ENCODE measurements around the gene LRRC57. TPM values are rescaled to one million over a fixed set of nuclear protein-coding genes. Genes with fewer than 3 reads are reported as not detected.
A peak's percentile ranks its signal among the peaks of the same experiment; 100 is the strongest.

The LRRC57 gene
- 8.6 and 10.3 TPM in 2 replicates for total RNA-seq (2014; rRNA removed; shearing (Covaris generic))

DNA sequence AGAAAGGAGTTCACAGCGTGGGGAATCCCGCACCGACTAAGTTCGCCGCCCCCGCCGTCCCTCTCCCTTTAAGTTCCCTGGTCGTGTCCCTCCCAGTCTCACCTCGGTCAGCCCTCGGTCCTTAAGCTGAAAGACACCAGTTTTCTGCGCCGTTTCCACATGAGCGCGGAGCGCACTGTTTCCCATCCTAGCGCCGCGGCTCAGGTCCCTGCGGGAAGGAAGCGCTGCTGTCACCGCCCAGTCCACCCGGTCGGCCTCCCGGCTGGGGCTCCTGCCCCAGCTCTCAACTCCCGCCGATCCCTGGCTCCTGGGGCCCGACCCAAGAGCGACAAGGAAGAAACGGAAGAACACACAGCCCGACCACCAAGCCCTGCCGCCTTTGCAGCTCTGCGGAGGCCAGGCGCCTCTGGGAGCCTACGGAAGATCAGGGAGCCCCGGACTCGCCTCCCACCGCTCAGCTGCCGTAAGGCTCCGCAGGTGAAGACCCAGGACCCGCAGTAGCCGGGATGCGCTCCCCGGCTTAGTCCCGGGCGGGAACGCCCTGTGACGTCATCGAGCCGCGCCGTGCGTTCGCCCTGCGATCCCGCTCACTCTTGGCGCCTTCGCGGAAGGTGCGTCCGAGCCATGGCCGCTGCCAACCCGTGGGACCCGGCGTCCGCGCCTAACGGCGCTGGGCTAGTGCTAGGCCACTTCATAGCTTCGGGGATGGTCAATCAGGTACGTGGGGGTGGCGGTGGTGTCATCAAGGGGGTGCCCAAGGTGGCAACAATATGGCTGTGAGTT is at the start of gene LRRC57, which contains the start of gene HAUS2:
Gene LRRC57, minus strand, starts transcription at position 545 of the 783 bp plus-strand sequence. Its CDS starts 359 bp downstream, at position 186.
Gene HAUS2, plus strand, starts transcription at position 590 of the 783 bp plus-strand sequence. Its CDS starts 35 bp downstream, at position 625.
- peaks cover 3% of the 10 kb centered on the region for H3K36me3 ChIP-seq (replicated peaks; ENCODE audit: control insufficient read depth, insufficient read depth, low read length)
- H3K27me3 ChIP-seq (ENCODE audit: control insufficient read depth, insufficient read depth, low read length), result no peaks in the 10 kb centered on the region
- peak; percentile 95 for DNase-seq
- H3K4me3 ChIP-seq (ENCODE audit: insufficient read depth, low read depth, low read length), result peak within 1 kb of the TSS; percentile 88

DNA sequence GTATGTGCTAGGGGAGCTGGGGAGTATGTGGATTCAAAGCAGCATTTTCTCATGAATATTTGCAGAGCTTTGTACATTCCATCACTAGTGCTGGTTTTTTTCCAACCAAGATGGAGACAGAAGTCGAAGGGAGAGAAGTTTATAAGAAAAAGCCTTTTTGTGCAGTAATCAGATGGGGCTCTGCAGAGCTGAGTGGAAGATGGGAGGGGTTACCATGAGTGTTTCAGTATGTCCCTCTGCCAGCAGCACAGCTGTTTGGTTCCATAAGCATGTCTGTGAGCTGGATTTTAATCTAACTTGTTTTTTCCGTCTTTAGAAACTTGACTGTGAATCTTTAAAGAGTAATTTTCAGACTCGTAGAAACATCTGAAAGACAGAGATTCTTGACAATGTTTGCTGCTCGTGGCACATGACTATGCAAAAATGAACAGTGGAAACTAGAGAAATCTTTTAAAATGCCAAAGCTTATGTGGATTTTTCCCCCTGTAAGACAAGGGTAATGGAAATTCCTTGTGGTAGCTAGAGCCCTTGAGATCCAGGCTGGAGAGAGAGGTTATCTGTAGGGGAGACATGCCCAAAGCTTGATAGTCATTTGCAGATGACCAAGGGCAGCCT is 47.1 kb upstream of the LRRC57 start:
- no peak for DNase-seq
- no peaks in the 10 kb centered on the region for H3K27me3 ChIP-seq (ENCODE audit: control insufficient read depth, insufficient read depth, low read length)
- H3K4me3 ChIP-seq (ENCODE audit: insufficient read depth, low read depth, low read length), result no peak overlapping the region
- no peaks in the 10 kb centered on the region for H3K36me3 ChIP-seq (replicated peaks; ENCODE audit: control insufficient read depth, insufficient read depth, low read length)

DNA sequence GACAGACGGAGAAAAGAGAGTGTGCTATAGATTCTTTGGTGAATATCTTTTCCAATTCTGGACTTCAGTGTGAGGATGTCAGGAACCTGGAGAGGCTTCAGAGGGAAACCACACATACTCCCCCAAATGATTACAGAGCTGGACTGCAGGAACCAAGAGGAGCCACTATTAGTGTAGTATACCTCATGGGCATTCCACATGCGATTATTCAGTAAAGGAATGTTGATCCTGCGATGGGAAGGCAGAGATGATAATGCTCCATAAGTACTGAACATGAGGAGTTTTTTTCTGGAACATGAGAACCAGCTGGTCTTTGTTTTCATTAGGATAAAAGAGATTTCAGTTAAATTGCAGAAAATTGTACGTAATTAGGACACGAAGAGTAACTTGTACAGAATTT is 45.5 kb upstream of the LRRC57 start:
- H3K4me3 ChIP-seq (ENCODE audit: insufficient read depth, low read depth, low read length), result no peak overlapping the region
- no peaks in the 10 kb centered on the region for H3K36me3 ChIP-seq (replicated peaks; ENCODE audit: control insufficient read depth, insufficient read depth, low read length)
- no peaks in the 10 kb centered on the region for H3K27me3 ChIP-seq (ENCODE audit: control insufficient read depth, insufficient read depth, low read length)
- no peak for DNase-seq

DNA sequence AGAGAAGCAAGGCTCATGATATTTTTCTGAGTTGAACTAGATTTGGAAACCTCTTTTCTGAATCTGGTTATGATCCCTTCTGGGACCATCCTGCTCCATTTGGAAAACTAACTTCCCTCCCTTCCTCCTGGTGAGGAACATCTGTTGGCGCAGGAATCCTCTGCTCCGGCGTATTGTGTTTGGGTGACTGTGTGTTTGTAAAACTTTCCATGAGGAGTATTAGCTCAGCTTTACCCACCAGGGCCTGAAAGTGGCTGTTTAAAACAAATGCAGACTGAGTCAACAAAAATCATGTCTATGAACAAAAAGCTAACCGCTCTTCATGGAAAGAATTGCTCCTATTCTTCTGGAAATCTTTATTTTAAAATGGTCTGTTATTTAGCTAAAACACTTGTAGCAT is 44.5 kb upstream of the LRRC57 start:
- Histone ChIP-seq H3K27me3 (ENCODE audit: control insufficient read depth, insufficient read depth, low read length) (no peaks in the 10 kb centered on the region), H3K4me3 (ENCODE audit: insufficient read depth, low read depth, low read length) (no peak overlapping the region), H3K36me3 (replicated peaks; ENCODE audit: control insufficient read depth, insufficient read depth, low read length) (no peaks in the 10 kb centered on the region)
- no peak for DNase-seq

DNA sequence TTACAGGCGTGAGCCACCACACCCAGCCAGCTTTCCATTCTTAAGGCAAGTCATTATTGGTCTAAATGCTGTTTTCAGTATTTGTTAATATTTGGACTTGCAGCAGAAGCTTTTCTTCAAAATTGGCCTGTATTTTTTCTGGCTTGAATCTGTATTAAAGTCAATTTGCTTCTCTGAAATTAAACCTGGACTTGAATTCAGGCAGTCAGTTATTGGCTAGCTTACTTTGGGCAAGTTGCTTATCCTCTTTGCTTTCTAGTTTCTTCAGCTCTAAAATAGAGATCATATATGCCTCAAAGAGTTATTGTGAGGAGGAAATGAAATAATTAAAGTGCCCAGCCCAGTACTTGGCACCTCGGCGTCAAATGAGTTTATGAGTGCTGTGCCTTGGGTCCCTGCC is 44.1 kb upstream of the LRRC57 start:
- Histone ChIP-seq H3K36me3 (replicated peaks; ENCODE audit: control insufficient read depth, insufficient read depth, low read length) (no peaks in the 10 kb centered on the region), H3K27me3 (ENCODE audit: control insufficient read depth, insufficient read depth, low read length) (no peaks in the 10 kb centered on the region), H3K4me3 (ENCODE audit: insufficient read depth, low read depth, low read length) (no peak overlapping the region)
- DNase-seq, result no peak

DNA sequence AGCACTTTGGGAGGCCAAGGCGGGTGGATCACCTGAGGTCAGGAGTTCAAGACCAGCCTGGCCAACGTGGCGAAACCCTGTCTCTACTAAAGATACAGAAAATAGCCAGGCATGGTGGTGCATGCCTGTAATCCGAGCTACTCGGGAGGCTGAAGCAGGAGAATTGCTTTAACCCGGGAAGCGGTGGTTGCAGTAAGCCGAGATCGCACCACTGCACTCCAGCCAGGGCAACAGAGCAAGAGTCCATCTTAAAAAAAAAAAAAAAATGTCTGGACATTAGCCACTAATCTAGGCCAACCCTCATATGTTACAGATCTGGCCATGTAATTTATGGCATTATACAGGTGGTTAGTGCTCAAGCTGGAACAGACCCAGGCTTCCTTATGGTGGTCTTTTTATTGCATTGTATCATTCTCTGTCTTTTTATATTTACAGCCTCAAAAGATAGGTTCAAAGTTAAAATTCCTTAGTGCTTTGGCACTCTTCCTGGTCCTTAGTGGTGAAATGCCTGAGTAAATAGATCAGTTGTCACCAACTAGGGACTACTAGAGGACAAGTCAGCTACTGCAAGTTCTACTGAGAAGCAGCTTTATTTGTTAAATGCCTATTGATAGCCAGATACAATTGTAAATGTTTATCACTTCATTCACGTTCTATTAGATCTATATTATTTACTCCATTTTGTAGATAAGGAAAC is 42.8 kb upstream of the LRRC57 start:
- H3K27me3 ChIP-seq (ENCODE audit: control insufficient read depth, insufficient read depth, low read length), result no peaks in the 10 kb centered on the region
- peak; percentile 40 for DNase-seq
- H3K4me3 ChIP-seq (ENCODE audit: insufficient read depth, low read depth, low read length), result no peak overlapping the region
- H3K36me3 ChIP-seq (replicated peaks; ENCODE audit: control insufficient read depth, insufficient read depth, low read length), result no peaks in the 10 kb centered on the region

DNA sequence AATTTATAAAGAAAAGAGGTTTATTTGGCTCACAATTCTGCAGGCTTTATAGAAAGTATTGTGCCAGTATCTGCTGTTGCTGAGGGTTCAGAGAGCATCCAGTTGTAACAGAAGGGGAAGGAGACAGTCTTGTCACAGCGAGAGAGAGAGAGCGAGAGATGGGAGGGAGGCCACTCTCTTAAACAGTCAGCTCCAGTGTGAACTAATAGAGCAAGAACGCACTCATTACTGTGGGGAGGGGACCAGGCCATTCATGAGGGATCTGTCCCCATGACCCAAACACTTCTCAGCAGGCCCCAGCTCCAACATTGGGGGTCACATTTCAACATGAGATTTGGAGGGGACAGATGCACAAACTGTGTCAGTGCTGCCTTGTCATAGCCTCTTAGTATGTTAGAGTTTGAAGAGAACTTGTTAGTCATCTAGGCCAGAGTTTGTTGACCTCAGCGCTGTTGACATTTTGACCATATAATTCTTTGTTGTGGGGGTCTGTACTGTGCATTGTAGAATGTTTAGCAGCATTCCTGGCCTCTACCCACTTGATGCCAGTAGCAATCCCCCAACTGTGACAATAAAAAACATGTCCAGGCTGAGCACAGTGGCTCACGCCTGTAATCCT is 42.1 kb upstream of the LRRC57 start:
- no peaks in the 10 kb centered on the region for H3K27me3 ChIP-seq (ENCODE audit: control insufficient read depth, insufficient read depth, low read length)
- DNase-seq, result no peak
- no peaks in the 10 kb centered on the region for H3K36me3 ChIP-seq (replicated peaks; ENCODE audit: control insufficient read depth, insufficient read depth, low read length)
- no peak overlapping the region for H3K4me3 ChIP-seq (ENCODE audit: insufficient read depth, low read depth, low read length)

DNA sequence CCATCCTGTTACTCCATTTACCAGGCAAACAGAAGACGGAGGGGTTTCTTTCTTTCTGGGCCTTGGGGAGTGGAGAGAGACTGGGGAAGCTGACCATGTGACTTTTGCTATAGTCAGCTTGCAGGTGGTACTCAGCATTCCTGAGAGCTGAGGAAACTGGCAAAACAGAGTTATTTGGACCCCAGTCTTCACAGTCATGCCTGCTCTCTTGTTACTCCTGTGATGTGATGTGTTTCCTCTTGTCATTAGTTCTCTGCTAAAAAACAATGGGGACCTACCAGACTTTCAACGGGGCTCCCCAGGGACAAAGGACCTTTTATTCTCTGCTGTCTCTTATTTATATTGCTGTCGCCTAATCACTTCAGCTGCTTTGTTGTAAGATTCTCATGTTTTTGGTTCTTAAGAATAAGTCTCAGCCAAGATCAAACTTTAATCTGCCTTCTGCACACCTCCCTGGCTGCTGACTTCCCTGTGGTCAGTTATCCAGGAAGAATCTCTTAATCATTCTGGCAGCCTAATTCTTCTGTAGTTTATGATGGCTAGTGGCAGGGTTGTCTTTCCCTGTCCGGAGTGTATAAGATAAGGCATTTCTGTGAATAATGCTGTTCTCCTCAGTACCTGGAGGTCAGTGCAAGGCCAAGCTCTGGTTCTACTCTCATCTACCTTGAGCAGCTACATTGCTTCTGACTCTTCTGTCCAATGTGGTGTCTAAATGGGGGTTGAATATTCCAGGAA is 35.6 kb upstream of the LRRC57 start:
- Histone ChIP-seq H3K36me3 (replicated peaks; ENCODE audit: control insufficient read depth, insufficient read depth, low read length) (no peaks in the 10 kb centered on the region), H3K27me3 (ENCODE audit: control insufficient read depth, insufficient read depth, low read length) (peaks cover 12% of the 10 kb centered on the region), H3K4me3 (ENCODE audit: insufficient read depth, low read depth, low read length) (no peak overlapping the region)
- peak; percentile 47 for DNase-seq

DNA sequence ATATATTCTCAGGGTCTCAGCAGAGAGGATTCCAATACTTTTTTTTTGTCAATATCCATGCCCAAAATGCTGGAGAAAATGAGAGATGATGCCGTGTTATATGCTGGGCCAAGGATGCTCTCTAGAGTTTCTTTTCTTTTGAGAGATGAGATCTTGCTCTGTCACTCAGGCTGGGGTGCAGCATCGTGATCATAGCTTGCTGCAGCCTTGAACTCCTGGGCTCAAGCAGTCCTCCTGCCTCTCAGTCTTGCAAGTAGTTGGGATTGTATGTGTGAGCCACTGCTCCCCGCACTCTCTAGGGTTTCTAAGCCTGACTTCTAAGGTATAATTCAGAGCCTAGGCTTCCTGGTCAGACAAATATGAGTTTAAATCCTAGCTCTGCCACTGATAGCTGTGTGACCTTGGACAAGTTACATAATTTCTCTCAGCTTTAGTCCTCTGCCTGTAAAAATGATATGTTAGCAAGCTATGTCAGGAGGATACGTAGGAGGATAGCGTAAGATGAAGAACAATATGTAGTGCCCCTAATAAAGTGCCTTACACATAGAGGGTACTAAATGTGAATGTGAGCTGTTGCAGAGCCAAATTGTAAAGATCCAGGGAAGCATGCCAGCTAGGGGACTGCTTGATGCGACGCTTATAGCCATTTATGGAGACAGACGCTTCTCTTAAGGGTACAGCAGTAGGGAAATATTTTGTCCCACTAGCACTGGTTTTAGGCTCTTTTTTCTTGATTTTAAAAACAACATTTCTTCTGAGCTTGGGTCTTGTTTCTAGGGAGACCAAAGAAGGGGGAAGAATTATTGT is 34.2 kb upstream of the LRRC57 start:
- no peak for DNase-seq
- Histone ChIP-seq H3K36me3 (replicated peaks; ENCODE audit: control insufficient read depth, insufficient read depth, low read length) (no peaks in the 10 kb centered on the region), H3K27me3 (ENCODE audit: control insufficient read depth, insufficient read depth, low read length) (peaks cover 12% of the 10 kb centered on the region), H3K4me3 (ENCODE audit: insufficient read depth, low read depth, low read length) (no peak overlapping the region)

DNA sequence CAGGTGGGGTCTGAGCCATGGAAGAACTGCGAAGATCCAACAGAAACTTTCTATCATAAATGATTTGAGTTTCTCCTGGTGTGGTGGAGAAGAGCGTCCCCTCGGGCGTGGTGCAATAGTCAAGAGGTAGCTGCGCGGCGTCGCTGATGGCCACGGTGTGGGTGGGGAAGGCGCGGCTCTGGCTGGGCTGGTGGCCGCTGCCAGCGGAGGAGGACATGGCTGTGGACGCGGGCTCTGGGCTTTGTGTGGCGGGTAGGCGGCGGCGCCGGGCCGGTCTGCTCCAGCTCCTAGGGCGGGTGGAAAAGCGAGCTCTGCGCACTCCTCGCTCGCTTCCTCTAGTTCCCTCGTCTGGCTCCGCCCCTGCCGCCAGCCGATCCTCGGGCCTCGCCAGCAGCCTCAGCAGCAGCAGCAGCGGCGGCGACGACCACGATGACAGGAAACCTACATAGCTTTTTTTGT is 32.7 kb upstream of the LRRC57 start:
- peak; percentile 92 for DNase-seq
- Histone ChIP-seq H3K36me3 (replicated peaks; ENCODE audit: control insufficient read depth, insufficient read depth, low read length) (no peaks in the 10 kb centered on the region), H3K27me3 (ENCODE audit: control insufficient read depth, insufficient read depth, low read length) (peaks cover 21% of the 10 kb centered on the region), H3K4me3 (ENCODE audit: insufficient read depth, low read depth, low read length) (peak overlapping the region; percentile 49)

DNA sequence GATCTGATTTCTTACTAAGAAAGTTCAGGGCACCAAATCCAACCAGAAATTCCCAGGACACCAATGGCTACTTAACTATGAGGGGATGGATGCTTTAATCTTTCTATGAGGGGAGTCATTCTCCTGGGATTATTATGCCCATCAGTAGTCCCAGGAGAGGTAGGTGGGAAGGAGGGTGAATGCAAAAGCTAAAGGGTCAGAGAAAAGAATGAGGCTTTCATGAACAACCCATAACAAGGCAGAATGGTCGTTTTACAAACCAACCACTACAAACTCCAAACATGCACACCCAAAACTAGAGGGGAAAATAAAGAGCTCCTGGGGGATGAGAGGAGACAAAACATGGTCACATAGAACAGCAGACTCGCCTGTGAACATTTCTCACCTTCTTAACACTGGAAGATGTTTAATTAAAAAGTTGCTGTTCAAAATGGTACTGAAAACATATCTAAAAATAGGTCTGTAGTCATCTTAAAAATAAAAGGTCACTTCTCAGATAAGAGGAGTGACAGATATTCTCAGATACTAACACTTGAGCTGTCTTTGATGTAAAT is 30.5 kb upstream of the LRRC57 start:
- H3K36me3 ChIP-seq (replicated peaks; ENCODE audit: control insufficient read depth, insufficient read depth, low read length), result no peaks in the 10 kb centered on the region
- no peak overlapping the region for H3K4me3 ChIP-seq (ENCODE audit: insufficient read depth, low read depth, low read length)
- H3K27me3 ChIP-seq (ENCODE audit: control insufficient read depth, insufficient read depth, low read length), result peaks cover 33% of the 10 kb centered on the region
- no peak for DNase-seq

DNA sequence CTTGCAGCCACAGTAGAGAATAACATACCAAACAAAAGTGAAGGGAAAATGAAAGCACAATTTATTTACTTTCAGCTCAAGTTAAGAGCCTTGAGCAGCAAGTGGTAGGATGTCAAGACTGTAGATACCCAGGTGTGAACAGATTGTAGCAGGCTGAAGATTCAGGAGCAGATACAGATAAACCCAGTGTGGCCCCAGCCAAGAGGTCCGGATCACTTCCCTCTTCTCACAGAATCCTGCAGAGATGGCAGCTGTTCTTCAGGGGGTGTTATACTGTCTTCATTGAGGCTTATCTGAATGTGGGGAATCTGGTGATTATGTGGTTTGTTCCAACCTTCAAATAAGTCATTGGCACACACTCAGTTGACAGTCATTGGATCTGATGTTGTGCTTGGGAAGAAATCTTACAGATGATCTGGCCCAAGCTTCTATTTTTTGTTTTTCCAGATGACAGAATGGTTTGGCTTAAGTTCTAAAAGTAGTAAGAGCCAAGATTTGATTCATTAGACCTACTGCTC is 29.0 kb upstream of the LRRC57 start:
- peaks cover 33% of the 10 kb centered on the region for H3K27me3 ChIP-seq (ENCODE audit: control insufficient read depth, insufficient read depth, low read length)
- no peak for DNase-seq
- H3K36me3 ChIP-seq (replicated peaks; ENCODE audit: control insufficient read depth, insufficient read depth, low read length), result no peaks in the 10 kb centered on the region
- H3K4me3 ChIP-seq (ENCODE audit: insufficient read depth, low read depth, low read length), result no peak overlapping the region

DNA sequence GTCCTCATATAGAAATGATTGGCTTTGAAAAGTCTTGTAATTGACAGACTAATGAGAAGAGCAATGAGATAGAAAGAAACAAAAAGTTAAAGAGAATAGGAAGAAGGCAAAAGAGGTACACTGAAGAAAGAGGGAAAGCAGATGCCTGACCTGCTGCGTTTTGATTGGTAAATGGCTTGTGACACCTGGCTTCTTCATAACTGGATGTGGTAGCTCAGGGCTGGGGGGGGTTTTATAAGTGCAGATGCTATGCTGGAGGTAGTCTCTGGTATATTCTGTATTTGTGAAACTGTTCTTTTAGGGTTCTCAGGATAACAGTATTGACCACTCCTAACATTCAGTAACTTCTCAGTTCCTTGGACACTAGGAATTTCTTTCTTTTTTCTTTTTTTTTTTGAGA is 28.2 kb upstream of the LRRC57 start:
- Histone ChIP-seq H3K4me3 (ENCODE audit: insufficient read depth, low read depth, low read length) (no peak overlapping the region), H3K36me3 (replicated peaks; ENCODE audit: control insufficient read depth, insufficient read depth, low read length) (no peaks in the 10 kb centered on the region), H3K27me3 (ENCODE audit: control insufficient read depth, insufficient read depth, low read length) (peaks cover 30% of the 10 kb centered on the region)
- DNase-seq, result no peak
